ENCODE results near the gene TMEM9.

Gene TMEM9

GRCh38 chr1:201131398-201131797 lies 22.9 kb downstream of the TMEM9 start:
- TF ChIP-seq, protein P1, sequence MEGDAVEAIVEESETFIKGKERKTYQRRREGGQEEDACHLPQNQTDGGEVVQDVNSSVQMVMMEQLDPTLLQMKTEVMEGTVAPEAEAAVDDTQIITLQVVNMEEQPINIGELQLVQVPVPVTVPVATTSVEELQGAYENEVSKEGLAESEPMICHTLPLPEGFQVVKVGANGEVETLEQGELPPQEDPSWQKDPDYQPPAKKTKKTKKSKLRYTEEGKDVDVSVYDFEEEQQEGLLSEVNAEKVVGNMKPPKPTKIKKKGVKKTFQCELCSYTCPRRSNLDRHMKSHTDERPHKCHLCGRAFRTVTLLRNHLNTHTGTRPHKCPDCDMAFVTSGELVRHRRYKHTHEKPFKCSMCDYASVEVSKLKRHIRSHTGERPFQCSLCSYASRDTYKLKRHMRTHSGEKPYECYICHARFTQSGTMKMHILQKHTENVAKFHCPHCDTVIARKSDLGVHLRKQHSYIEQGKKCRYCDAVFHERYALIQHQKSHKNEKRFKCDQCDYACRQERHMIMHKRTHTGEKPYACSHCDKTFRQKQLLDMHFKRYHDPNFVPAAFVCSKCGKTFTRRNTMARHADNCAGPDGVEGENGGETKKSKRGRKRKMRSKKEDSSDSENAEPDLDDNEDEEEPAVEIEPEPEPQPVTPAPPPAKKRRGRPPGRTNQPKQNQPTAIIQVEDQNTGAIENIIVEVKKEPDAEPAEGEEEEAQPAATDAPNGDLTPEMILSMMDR (IDR thresholded peaks at IDR 0.05; ENCODE audit: insufficient read depth, low read depth, low read length, missing control alignments), result no peak
- DNase-seq (ENCODE audit: low read depth), result no peak
- H3K4me3 ChIP-seq (ENCODE audit: low read depth, low read length), result no peak overlapping the region

DNA sequence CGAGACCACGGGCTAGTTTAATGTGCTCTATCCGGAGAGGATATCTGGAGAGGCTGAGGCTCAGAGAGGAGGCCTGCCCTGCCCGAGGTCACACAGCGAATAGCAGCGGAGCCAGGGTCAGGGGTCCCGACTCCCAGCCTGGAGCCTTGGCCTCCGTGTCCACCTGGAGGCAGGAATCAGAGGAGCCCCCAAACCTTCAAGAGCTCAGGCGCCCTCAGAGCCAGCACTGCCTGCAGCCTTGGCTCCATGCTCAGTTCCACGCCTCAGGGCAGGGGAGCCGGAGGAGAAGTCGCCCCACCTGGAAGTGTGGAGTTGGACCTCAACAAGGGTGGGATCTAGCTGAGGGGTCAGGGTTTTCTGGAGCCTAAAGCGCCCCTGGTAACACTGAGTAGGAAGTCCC lies 25.3 kb downstream of the TMEM9 start:
- H3K4me3 ChIP-seq (ENCODE audit: low read depth, low read length), result no peak overlapping the region
- no peak for DNase-seq (ENCODE audit: low read depth)
- TF ChIP-seq, protein P1 (IDR thresholded peaks at IDR 0.05; ENCODE audit: insufficient read depth, low read depth, low read length, missing control alignments), result no peak

GRCh38 chr1:201128476-201128875 lies 25.8 kb downstream of the TMEM9 start:
- no peak overlapping the region for H3K4me3 ChIP-seq (ENCODE audit: low read depth, low read length)
- TF ChIP-seq, protein P1 (IDR thresholded peaks at IDR 0.05; ENCODE audit: insufficient read depth, low read depth, low read length, missing control alignments), result no peak
- DNase-seq (ENCODE audit: low read depth), result no peak

DNA sequence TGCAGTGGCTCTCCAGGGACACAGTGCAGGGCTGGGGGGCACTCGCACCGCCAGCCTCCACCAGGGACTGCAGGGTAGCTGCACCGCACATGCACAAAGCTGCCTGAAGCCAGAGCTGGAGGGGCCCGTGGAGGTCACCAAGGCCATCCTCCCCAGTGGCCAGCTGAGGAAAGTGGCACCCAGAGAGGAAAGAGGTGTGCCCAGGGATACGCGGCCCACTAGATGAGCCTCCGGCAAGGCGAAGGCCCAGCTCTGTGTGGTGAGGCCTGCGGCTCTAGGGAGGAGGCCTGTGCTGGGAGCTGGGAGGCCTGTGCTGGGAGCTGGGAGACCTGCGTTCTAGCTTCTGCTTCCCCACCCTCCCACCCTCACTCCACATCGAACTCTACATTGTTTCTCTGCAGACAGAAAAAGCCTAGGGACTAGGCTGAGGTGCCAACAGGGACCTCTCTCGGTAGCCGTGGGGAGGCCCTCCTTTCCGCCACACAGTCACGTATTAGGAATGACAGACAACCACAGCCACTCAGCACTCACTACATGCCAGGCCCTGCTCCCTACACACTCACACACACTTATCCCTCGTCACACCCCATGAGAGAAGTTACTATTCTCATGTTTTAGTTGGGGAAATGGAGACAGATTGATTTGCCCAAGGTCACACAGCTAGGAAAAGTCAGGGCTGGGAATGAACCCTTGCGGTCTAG lies 26.4 kb downstream of the TMEM9 start:
- DNase-seq (ENCODE audit: low read depth), result no peak
- H3K4me3 ChIP-seq (ENCODE audit: low read depth, low read length), result no peak overlapping the region
- TF ChIP-seq, protein P1 (IDR thresholded peaks at IDR 0.05; ENCODE audit: insufficient read depth, low read depth, low read length, missing control alignments), result no peak

GRCh38 chr1:201126832-201127754 lies 27.2 kb downstream of the TMEM9 start, which contains the start of gene ASCL5:
TSS of gene ASCL5 (minus strand) at chr1:201127184. CDS start at chr1:201115372, 11,812 bp downstream.
- H3K4me3 ChIP-seq (ENCODE audit: low read depth, low read length), result no peak within 1 kb of the TSS
- TF ChIP-seq, protein P1 (IDR thresholded peaks at IDR 0.05; ENCODE audit: insufficient read depth, low read depth, low read length, missing control alignments), result no peak
- DNase-seq (ENCODE audit: low read depth), result no peak

GRCh38 chr1:201126463-201126831 lies 27.8 kb downstream of the TMEM9 start:
- TF ChIP-seq, protein P1 (IDR thresholded peaks at IDR 0.05; ENCODE audit: insufficient read depth, low read depth, low read length, missing control alignments), result no peak
- no peak overlapping the region for H3K4me3 ChIP-seq (ENCODE audit: low read depth, low read length)
- DNase-seq (ENCODE audit: low read depth), result no peak

All from GM12865 (cell line).